ENCODE data around the gene CAMTA1.

Gene CAMTA1

GRCh38 chr1:7473223-7474142, 688.2 kb downstream of the CAMTA1 start:
- DNase-seq, result no peak

DNA sequence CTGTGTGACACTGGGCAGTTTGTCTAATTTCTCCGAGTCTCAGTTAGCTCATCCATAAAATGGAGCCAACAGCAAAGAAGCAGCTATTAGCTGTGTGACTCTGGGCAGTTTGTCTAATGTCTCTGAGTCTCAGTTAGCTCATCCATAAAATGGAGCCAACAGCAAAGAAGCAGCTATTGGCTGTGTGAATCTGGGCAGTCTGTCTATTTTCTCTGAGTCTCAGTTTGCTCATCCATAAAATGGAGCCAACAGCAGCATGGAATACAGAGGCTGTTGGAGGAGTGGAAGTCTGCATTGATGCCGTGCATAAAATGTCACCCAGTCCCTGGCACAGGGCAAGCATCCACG, 688.9 kb downstream of the CAMTA1 start:
- DNase-seq, result no peak

DNA sequence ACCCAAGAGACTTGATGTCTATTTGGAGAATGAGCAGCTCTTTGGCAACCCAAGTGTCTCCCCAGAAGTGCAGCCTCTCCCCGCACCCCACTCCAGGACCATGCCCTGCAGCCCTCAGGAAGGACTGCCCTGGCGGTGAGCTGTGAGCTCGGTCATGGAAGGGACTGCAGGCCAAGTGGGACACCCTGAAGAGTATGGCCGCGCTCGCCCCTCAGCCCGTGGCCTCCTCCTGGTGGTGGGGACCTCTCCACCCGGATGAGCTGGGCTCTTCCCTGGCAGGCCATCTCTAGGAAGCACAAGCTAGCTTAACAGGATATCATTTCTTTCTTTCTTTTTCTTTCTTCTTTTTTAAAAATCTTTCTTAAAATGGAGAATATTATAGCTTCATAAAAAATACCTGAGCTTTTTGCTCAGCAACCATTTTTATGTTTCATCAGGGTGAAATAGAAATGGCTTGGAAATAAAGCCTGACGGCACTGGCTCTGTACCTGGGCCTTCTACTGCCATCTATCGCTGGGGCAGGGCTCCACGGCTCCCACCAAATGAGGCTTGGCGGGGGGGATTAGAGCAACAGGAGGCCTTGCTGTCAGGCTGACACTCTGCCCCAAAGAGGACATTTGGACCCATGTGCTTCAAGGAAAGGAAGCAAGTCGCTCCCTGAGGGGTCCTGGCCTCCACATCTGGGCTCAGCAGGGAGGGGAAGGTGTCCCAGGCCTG, 689.7 kb downstream of the CAMTA1 start:
- peak in 1 of 2 experiments; percentile 30 for DNase-seq

GRCh38 chr1:7475691-7476090, 690.4 kb downstream of the CAMTA1 start:
- no peak for DNase-seq

DNA sequence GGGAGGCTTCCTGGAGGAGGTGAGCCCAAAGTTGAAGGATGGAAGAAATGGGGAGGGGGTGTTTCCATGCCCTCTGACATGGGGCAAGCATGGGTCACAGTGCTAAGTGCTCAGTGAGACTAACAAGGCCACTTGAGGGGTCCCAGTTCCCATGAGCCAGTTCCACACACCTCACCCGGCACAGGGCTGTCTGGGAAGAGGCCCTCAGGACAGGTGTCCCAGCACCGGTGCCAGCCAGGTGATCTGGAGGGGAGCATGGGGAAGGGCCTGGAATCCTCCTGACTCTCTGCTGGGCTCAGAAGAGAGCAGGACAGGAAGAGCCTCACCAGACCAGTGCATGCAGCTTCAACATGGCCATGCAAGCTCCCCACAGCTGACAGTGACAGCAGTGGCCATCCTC, 691.1 kb downstream of the CAMTA1 start:
- no peak for DNase-seq

- no peak for DNase-seq
These were observed 691.8 kb downstream of the CAMTA1 start for GRCh38 chr1:7476861-7477547.

GRCh38 chr1:7477593-7477992, 692.3 kb downstream of the CAMTA1 start:
- no peak for DNase-seq

GRCh38 chr1:7478142-7478790, 693.0 kb downstream of the CAMTA1 start:
- DNase-seq, result peak in 1 of 2 experiments; percentile 28

DNA sequence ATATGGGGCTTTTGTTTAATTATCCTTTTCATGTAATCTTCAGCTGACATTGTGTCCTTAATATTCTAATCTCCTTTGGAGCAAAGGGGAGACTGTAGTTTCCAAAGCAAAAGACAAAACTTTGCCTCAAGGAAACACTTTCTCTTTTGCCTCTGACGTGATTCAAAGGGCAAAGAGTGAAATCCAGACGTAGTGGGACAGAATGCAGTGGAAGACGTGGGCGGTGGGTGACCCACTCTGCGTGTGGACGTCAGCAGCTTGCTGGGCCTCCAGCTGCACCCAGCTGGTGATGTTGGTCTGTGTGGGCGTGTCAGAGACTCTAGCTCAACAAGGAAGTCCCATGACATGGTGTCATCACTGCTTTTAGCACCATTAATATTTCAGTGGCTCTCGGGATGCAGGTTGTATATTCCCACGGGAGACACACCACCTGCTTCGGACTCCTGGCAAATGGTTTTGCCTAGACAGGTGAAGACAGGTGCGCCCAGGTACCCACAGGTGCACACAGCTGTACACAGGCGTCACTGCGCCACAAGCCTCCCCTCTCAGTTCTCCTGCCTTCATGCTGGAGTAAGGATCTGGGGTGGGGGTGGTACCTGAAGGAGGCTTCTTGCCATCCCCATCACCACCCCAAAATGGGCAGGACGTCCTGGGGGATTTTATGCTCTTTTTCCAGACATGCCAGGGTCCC, 693.7 kb downstream of the CAMTA1 start:
- DNase-seq, result peak; percentile 86 to 90

DNA sequence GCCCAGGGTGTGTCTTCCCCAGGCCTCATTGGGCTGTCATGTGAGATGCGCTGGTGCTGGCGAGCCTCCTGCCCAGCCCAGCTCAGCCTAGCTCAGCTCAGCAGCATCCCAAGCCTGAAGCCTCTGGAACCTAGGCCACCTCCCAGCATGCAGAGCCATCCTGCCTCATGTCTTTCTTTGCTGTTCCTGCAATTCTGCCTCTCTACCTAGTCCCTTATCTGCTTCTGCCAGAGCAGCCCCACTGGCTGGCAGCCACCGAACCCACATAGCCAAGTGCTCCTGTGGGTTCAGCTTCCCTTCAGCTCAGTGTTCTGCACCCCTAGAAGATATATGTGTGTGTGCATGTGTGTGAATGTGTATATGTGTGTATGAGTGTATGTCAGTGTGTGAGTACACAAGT, 694.3 kb downstream of the CAMTA1 start:
- DNase-seq, result peak in 1 of 2 experiments; percentile 70

GRCh38 chr1:7481194-7481593, 695.9 kb downstream of the CAMTA1 start:
- no peak for DNase-seq

DNA sequence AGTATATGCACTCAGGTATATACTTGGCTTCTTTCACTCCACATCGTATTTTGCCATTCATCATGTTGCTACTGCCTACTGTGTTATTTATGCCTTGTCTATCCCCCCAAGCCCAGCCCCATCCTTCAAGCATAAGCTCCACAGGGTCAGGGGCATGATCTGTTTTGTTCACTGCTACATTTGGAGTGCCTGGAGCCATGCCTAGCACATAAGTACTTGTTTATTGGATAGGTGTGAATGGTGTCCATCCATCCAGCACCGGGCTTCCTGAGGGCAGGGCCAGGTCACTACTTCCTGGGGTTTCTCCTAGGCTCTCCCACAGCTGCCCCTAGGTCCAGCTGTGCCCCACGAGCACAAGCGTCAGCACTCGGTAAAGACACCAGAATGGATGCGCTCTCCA, 696.8 kb downstream of the CAMTA1 start:
- DNase-seq, result no peak

DNA sequence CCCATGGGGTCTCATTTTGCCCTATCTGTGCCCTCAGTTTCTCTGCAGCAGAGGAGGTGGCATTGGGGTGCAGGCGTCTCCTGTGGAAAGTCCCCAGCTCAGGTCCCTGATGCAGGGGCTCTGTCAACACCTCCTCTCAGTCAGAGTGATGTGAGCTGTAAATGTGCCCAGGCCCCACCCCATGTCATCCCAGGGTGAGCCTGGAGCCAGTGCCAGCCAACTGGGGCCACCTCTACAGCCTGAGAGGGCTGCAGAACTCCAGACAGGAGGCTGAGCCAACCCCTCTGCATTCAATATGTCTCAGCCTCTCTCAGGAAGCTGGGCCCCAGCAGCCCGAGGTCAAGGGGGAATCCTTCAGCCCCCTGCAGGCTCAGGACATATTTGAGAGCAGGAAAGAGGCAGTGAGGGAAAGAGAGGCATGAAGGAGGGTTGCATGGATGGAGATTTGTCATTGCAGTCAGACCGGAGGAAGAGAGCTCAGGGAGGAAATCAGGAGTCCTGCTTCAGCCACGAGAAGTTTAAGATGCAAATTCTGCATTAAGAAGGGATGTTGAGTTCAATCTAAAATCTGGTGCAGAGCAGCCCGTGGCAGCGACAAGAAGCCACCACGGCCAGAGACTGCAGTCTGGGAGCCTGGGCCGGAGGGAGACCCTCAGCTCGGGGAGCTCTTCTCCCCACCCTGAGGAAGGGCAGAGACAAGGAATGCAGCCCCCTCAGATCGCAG, 697.7 kb downstream of the CAMTA1 start:
- DNase-seq, result no peak

GRCh38 chr1:7483634-7484383, 698.6 kb downstream of the CAMTA1 start:
- DNase-seq, result no peak

- no peak for DNase-seq
These were observed 700.0 kb downstream of the CAMTA1 start for GRCh38 chr1:7485086-7485780.

DNA sequence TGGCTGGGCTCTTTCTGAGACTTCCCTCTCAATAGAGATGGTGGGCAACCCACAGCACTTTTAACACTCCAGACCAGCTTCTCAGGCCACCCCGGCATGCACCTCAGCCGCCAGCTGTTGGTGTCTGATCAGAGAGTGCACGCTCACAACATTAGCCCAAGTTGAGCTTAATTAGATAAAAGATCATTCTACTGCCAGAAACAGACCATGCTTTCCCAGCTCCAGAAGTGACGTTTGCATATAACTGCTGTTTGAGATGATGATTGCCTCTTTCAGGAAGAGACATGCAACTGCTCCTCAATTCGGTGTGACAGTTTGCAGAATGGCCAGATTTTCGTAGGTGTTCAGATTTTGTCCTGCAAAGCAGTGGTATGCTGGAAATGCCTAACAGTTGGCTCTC, 700.6 kb downstream of the CAMTA1 start:
- no peak for DNase-seq

DNA sequence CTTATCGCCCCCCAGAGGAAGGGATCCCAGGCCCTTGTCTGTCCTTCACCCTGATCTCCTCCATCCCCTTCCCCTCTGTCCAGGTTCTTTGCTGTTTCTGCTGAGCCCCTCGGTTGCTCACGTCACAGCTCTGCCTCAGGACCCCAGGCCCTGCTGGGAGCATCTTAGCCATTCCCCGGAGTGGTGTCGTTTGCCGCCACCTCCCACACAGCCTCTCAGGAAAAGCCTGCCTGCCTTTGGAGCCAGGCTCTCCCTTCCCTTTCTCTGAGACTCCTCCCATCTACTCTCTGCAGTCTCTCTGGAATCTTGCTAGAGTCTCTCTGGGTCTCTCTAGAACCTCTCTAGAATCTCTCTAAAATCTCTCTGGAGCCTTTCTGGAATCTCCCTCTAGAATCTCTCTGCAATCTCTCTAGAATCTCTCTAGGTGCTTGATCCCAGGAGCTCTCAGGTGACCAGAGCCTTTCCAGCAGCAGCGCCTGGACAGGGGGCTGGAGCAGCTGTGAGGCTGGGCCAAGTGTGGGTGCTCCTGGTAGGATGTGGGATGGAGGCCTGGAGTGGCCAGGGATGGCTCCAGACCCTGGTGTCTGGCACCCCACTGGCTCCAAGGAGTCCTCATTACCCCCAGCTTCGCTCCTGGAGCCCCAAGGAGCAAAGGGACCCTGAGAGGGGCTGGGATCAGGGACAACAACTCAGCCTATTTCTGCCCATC, 702.7 kb downstream of the CAMTA1 start:
- DNase-seq, result no peak

DNA sequence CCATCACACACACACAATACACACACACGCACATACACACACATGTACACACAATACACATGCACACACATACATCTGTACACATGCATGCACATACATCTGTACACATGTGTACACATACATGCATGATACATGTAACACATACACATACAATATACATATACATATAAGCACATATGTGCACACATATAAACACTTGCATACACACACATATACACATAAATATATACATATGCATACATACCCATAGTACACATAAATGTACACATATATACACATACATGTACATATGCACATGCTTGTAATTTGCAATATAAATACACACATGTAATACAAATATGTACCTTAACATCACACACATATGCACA, 703.2 kb downstream of the CAMTA1 start:
- no peak for DNase-seq

GRCh38 chr1:7489586-7489985, 704.3 kb downstream of the CAMTA1 start:
- peak; percentile 56 to 83 for DNase-seq

GRCh38 chr1:7490576-7490975, 705.3 kb downstream of the CAMTA1 start:
- DNase-seq, result no peak
